ENCODE results near the gene ASIP.
"Not testable (repeated sequence)": the region's sequence is repeated elsewhere in the genome, so short reads cannot be mapped to it uniquely, and the experiment has no call there.

Gene ASIP

DNA sequence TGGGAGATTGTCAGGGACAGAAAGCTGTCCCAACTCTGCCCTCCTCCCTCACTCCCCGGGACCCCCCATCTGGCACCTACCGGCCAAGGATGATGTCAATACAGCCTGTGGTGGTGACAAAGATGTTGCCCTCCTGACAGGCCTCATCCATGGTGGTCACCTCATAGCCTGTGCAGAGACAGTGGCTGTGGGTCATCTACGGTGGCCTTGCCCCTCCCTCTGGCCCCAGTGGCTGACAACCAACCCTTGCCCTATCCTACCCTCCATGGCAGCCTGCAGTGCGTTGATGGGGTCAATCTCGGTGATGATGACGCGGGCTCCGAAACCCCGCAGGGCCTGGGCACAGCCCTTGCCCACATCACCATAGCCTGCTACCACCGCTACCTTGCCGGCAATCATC lies 49.2 kb downstream of the ASIP start:
- no peak for DNase-seq

DNA sequence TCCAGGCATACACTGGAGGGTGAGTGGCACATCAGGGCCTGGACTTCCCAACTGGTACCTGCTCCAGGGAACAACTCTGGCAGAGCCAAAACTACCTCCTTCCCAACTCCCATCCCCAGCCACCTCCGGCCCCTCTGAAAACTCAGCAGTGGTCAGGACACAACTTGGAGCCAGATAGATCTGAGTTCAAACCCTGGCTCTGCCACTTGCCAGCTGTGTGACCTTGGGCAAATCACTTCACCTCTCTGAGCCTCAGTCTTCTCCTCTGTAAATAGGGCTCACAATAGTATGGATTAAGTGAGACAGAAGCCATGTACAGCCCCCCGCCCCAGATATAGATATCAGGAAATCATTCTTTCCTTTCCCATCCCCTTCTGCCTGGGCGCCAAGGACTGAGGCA lies 51.3 kb downstream of the ASIP start:
- DNase-seq = no peak

DNA sequence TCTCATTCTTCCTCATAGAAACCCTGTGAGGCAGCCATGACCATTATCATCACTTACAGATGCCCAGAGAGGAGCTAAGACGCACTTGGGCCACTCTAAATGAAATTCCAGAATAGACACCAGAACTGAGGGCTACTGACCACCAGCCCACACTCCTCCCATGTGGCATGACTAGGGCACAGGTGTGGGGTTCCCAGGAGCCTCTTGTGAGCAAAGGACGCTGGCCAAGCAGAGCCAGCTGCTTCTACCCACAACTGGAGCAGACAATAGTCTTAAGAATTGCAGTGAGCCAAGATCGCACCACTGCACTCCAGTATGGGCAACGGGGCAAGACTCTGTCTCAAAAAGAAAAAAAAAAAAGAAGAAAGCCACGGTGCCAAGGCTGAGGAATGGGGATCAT lies 51.9 kb downstream of the ASIP start:
- no peak for DNase-seq

DNA sequence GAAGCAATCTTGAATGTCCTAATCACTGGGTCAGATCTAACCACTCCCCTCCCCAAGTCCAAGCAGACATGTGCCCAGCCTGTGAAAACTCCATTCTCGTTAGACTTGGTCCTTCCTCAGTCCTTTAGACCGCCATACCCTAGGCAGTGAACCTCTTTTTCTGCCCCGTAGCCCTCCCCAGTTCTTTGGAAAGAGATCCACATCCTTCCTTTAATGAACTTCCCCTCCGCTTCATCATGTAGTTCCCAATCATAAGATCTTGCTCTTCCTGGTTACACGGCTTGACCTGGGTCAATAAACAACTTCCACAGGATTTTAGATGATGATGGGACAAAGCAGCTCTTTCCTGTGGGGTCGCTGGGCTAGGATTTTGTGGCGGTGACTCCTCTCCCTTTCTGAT lies 52.4 kb downstream of the ASIP start:
- no peak for DNase-seq

DNA sequence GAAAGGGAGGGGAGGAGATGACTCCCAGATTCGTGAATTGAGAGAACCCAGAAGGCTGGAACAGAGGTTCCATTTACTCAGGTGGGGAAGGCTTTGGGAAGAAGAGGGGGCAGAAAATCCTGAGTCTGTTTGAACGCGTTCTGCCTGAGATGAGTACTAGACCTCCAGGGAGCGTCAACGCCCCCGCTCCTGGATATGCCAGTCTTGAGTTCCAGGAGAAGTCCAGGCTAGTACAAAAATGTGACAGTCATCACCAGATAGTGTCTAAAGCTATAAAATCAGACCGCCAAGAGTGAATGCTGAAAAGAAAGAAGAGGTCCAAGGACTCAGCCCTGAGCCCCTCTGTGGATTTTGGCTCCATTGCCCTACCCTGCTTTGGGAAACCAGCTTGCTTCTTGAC lies 53.3 kb downstream of the ASIP start:
- no peak for DNase-seq

DNA sequence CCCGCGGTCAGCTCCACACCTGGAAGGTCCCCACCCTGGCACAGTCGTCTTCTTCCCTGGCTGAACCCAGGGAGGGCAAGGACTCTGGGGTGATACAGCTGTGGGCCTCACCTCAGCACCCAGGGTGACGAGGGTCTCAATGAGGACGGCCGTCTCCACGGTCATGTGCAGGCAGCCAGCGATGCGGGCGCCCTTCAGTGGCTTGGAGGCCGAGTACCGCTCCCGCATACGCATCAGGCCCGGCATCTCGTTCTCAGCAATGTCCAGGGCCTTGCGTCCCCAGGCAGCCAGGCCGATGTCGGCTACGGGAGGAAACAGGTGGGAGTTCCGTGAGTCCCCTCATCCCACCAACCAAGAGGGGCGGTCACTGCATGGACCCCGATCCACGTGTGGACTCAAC lies 54.1 kb downstream of the ASIP start:
- DNase-seq = no peak

DNA sequence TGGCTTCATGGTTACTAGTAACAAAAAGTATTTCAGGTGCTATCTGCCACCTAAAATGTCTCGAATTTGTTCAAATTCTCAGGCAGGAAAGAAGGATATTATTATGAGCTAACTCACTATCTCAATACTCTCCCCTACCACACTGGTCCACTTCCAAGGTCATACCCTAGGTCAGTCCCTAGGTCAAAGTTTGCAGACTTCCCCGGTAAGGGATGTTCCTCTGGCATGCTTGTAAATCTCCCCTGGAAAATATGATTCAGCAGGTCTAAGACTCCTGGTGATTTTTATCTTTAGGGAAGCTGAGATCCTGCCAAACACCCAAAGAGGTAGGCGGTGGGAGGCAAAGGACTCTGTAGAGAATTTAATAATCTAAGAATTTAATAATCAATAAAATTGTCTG lies 55.2 kb downstream of the ASIP start:
- no peak for DNase-seq

DNA sequence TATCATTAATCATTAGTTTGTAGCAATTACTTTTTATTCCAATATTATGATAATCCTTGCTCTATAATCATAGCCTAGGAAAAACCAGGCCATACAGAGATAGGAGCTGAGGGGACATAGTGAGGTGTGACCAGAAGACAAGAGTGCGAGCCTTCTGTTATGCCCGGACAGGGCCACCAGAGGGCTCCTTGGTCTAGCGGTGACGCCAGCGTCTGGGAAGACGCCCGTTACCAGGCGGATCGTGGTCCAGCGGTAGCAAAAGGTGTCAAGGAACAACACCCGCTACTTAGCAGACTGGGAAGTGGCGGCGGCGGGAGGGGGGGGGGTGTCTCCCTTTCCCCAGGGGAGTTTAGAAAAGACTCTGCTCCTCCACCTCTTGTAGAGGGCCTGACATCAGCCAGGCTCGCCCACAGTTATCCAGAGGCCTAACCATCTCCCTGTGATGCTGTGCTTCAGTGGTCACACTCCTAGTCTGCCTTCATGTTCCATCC lies 57.1 kb downstream of the ASIP start:
- DNase-seq = not testable (repeated sequence)

DNA sequence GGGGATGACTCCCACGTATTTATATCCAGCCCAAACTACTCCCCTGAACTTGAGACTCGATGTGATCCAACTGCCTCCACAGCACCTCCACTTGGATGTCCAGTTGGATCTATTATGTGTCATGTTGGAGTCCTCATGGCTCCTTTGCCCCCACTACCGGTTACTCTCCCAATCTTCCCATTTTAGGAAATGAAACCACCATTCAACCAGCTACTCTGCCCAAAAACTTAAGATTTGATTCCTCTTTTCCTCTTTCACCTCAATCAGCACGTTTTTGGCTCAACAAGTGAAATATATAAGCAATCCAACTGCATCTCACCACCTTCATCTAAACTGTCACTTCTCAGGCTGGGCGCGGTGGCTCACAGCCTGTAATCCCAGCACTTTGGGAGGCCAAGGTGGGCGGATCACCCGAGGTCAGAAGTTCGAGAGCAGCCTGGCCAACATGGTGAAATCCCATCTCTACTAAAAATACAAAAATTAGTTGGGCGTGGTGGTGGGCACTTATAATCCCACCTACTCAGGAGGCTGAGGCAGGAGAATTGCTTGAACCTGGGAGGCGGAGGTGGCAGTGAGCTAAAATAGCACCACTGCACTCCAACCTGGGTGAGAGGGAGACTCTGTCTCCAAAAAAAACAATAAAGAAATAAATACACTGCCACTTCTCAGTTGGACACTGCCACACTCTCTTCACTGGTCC lies 58.5 kb downstream of the ASIP start:
- no peak for DNase-seq

DNA sequence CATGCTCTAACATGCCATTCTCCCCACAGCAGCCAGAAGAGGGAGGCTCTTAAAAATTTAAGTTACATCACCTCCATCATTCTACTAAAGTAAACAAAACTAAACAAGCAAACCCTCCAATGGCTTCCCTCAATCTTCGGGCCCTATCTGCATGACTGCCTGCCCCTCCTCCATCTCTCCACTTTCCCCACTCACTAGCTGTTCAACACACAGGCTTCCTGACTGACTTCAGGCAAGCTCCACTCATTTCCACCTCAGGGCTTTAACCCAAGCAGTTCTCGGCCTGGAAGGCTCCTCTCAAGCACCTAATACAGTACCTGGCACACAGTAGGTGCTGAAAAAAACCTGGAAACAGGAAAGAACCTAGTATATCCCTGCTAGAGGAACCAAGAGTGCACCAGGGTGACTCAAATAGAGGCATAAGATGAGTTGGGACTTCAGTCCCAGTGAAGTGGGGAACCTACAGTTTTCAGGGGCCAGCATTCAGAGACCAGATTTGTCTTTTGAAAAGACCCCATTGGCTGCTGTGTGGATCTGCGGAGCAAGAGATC lies 59.1 kb downstream of the ASIP start:
- no peak for DNase-seq

DNA sequence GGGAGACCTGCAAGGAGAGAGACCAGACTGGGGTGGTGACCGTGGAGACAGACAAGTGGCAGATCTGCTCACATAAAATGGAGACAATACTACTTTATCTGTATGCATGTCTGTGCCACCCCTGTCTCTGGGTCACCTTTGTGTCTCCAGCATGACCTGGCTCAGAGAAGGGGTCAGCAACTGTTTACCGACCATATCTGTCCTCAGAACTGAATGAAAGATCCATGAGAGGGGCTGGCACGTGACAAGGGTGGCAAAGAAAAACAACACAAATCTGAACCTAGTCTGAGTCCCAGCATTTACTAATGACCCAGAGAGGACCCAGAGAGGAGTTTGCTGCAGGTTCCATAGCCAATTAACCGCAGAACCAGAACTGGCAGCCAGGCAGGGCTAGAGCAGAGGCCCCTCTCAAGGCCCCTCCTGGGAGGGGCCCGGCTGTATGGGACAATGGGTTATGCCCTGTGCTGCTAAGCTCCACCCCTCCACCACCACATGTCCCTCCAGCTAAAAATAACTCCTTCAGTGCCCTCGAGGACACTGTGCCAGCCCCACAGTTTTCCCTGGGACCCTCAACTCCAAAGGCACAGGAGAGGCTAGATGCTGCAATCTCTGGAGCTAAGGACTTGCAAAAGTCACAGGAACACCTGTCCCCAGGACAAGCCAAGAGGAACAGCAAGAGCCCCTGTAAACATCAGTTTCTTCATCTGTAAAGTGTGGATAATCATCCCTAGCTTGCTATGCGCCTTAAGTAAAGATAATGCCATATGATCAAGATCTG lies 59.8 kb downstream of the ASIP start:
- no peak for DNase-seq

DNA sequence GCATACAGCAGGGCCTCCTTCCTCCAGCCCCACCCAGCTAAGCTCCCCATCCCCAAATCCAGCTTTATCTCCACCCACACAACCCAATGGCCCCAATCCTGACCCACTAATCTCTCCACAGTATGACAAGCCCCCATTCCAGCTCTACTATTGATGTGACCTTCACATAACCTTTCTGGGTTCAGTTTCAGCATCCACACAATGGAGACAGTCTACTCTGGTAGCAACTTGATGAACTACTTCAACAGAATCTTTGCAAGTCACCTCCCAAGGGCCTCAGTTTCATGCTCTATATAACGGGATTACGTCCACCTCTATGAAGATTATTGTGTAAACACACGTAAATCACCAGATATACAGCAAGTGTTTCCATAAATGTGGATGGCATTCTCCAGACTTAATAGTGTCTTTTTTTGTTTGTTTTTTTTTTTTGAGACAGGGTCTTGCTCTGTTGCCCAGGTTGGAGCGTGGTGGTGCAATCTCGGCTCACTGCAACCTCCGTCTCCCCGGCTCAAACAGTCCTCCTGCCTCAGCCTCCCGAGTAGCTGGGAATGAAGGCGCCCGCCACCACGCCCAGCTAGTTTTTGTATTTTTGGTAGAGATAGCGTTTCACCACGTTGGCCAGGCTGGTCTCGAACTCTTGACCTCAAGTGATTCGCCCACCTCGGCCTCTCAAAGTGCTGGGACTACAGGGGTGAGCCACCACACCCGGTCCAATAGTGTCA lies 60.5 kb downstream of the ASIP start:
- no peak for DNase-seq

DNA sequence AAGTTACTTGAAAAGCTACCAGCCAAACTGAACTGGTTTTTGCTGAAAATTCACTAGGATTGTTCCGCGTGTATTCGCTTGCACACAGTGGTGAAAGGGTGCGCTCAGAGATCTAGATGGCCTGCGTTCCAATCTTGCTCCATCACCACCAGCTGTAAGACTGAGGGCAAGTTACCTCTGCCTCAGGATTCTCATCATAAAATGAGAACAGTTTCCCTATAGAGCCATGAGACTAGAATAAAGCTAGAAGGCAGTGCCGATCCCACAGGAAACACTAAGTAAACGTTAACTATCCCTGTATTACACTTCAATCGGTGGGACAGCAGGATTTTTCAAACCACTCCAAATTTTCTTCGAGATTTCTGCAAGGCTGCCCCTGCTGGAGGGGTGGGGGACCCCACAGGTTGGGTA lies 61.1 kb downstream of the ASIP start:
- no peak for DNase-seq

DNA sequence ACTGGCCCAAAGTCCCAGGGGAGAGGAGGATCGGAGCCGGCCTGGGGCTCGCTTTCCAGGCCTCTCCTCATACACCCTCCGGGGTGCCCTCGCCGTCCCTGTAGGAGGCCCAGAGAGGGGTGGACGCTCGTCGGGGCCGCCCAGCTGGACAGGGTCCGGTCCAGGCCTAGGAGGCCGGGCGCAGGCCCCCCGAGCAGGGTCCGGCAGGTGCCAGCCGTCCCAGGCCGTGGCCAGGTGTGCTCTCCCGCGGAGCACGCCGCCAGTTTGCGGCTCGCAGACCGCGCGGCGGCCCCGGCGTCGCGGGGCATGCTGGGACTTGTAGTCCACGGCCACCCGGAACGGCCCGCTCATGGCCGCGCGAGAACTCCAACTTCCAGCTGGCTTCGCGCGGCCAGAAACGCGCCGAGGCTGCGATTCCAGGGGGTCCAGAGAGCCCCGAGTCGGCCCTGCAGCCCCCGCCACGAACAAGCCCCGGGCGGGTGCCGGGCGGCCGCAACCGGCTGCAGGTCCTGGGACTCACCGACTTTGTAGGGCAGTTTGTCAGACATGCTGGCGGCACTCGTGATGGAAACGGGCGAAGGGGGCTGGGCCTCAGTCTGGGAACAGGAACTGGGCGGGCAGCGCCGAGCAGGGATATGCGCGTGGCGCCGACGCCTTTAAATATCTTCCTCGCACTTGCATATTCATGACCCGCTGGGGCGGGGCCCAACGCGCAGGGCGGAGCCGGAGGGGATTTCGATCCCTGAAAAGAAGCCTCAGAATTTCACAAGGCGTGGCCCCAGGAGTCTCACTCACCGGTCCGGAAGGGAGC lies 61.7 kb downstream of the ASIP start, which contains the start of gene AHCY:
TSS of gene AHCY (minus strand) at position 633 of the 811 bp plus-strand sequence. CDS start at position 548, 85 bp downstream.
- peak; percentile 85 for DNase-seq

DNA sequence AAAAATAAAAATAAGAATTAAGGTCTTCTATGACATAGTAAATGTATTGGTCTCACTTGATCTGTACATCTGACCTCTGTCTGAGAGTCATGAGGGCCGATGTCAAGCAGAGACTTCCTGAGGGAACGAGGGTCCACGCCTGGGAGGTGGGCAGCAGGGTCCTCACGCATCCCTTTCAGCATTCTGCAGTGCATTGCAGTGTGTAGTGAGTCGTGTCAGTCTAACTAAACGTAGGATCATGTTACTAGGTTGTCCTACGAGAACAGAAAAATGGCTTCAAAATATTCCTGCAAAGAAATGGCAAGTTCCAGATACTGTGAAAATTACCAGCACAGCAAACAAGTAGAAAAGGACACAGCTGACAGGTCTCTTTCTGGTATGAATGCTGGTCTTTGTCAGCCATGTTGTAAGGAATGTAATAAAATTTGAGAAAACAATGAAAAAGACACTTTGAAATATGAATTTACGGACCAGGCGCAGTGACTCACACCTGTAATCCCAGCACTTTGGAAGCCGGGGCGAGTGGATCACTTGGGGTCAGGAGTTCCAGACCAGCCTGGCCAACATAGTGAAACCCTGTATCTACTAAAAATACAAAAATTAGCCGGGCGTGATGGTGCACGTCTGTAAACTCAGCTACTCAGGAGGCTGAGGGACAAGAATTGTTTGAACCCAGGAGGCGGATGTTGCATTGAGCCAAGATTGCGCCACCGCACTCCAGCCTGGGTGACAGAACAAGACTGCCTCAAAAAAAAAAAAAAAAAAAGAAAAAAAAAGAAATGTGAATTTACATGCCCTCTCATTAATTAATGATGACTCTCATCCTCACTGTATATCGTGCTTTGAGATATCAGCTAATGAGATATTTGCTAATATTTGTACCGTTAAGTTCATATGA lies 64.4 kb downstream of the ASIP start:
- no peak for DNase-seq

DNA sequence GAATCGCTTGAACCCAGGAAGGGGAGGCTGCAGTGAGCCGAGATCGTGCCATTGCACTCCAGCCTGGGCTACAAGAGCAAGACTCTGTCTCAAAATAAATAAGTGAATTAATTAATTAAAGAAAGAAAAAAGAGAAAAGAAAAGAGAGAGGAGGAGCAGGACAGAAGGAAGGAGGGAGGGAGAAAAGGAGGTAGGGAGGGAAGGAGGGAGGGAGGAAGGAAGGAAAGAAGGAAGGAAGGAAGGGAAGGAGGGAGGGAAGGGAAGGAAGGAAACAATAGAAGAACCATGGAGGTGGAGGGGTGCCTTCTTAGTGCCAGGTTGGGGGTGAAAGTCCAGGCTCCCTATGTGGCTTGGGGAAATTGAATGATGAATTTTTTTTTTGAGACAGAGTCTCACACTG lies 68.5 kb downstream of the ASIP start:
- DNase-seq = no peak

DNA sequence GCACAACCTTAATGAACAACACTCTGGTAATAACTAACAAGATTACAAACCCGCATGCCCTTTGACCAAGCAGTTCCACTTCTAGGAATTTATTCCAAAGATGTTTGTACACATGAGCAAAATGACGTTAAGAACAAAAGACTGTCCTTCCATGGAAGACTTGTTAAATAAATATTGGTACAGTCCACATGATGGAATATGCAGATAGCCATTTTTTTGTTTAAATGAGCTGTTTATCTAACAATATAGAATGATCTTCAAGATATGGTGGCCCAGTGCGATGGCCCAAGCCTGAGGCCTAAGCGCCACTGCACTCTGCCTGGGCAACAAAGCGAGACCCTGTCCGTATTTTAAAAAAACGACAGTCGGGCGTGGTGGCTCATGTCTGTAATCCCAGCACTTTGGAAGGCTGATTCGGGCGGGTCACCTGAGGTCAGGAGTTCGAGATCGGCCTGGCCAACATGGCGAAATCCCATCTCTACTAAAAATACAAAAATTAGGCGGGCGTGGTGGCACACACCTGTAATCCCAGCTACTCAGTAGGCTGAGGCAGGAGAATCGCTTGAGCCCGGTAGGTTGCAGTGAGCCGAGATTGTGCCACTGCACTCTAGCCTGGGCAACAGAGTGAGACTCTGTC lies 69.4 kb downstream of the ASIP start:
- DNase-seq = no peak

DNA sequence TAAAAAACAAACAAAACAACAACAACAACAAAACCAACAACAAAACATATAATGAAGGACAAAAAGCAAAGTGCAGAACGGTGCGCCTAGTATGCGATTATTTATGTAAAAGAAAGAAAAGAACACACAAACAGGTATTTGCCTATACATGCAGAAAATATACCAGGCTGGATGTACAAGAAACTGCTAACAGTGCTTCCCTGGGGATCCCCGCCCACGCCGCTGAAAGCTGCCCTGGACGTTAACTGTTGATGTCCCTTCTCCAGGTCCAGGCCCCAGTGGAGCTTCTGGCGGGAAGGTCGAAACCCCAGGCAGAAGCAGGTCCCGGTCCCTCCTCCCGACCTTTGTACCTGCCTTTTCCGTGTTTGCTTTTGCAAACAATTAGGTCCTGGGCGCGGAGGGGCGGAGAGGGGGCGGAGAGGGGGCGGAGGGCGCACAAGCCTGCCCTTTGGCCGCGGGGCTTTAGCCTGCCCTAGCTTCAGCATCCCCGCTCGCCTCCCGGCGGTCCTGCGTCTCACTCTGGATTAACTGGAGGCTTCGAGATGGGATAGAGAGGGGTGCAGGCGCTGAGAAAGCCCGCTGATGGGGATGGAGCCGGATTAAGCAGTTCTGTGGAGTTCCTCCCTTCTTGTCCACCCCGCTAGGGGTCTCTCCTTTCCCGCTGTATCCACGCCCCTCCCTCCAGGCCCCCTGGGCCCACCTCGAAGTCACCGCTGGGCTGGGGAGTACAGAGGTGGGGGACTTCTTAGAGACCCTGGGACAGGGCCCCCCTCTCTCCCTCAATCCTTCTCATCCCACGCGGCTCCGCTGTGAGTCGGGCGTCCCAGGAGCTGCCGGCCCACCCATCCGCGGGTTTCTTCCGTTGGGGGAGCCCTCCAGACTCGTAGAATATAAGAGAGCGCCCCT lies 70.1 kb downstream of the ASIP start:
- DNase-seq = no peak

DNA sequence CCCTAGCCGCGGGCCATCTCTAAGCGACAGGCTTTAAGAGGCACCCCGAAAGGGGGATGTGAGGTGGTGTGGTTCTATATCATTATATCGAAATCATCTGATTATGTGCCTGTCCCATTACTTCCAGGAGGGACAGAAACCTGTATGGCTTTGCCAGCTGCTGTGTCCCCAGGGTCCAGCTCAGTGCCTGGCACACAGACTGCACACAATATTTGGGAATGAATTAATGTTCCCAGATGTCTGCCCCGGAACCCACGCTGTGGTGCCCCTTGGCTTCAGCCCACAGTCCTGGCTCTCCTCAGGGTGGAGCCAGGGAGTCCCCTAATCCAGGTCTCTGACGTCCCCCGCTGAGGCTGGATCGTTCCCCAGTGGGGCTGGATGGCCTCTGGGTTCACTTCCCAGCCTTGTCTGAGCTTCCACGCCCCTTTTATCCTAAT lies 70.8 kb downstream of the ASIP start:
- no peak for DNase-seq
